Measurements from ENCODE around the gene NTN1.

GRCh38 chr17:9290226-9290613, 268.9 kb downstream of the NTN1 start:
- TF ChIP-seq MXI1 (IDR thresholded peaks at IDR 0.05; ENCODE audit: borderline replicate concordance, low read depth, low read length), result no peak
- TF ChIP-seq CTCF (conservative IDR thresholded peaks at IDR 0.05; ENCODE audit: low read depth, low read length), result no peak
- no peak for TF ChIP-seq POLR2A (IDR thresholded peaks at IDR 0.05; ENCODE audit: low read depth, low read length)
- no peak for TF ChIP-seq SMC3 (IDR thresholded peaks at IDR 0.05; ENCODE audit: low read depth, low read length)
- TF ChIP-seq RAD21 (IDR thresholded peaks at IDR 0.05; ENCODE audit: low read length), result no peak
